GM12875 (cell line): Measurements from ENCODE around the gene ZNF746.
"Not testable (repeated sequence)": the region's sequence is repeated elsewhere in the genome, so short reads cannot be mapped to it uniquely, and the experiment has no call there.

ENCODE experiments used
- H3K4me3 ChIP-seq: one replicate; pipeline ENCODE4 v1.5.1; 2011; ENCODE audit warnings: low read depth, low read length, control low read depth
- TF ChIP-seq, protein P1 (sequence below): IDR thresholded peaks from 2 replicates; pipeline ENCODE4 v1.5.1; 2011; ENCODE audit warnings: low read depth, mild to moderate bottlenecking, control low read depth, inconsistent platforms, low read length, moderate library complexity, borderline replicate concordance; ENCODE audit not compliant: insufficient read depth

The ZNF746 gene

DNA sequence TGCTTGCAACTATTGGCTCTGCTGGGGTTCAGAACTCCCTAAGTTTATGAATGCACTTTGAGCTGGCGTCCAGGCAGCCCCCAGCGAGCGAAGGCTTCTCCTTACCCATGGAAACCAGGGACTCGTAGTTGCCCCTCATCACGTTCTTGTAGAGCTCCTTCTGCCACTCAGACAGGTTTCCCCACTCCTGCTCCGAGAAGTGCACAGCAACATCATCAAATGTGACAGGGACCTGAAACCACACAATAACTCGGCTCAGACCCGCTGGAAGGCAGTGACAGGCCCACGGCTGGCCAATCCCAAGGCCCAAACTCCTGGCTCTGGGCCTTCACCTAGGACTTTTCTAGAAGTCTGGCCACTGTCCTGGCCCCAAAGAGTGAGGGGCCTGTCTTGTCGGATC is 43.6 kb downstream of the ZNF746 start:
- TF ChIP-seq, protein P1, sequence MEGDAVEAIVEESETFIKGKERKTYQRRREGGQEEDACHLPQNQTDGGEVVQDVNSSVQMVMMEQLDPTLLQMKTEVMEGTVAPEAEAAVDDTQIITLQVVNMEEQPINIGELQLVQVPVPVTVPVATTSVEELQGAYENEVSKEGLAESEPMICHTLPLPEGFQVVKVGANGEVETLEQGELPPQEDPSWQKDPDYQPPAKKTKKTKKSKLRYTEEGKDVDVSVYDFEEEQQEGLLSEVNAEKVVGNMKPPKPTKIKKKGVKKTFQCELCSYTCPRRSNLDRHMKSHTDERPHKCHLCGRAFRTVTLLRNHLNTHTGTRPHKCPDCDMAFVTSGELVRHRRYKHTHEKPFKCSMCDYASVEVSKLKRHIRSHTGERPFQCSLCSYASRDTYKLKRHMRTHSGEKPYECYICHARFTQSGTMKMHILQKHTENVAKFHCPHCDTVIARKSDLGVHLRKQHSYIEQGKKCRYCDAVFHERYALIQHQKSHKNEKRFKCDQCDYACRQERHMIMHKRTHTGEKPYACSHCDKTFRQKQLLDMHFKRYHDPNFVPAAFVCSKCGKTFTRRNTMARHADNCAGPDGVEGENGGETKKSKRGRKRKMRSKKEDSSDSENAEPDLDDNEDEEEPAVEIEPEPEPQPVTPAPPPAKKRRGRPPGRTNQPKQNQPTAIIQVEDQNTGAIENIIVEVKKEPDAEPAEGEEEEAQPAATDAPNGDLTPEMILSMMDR, result no peak
- H3K4me3 ChIP-seq, result no peak overlapping the region

DNA sequence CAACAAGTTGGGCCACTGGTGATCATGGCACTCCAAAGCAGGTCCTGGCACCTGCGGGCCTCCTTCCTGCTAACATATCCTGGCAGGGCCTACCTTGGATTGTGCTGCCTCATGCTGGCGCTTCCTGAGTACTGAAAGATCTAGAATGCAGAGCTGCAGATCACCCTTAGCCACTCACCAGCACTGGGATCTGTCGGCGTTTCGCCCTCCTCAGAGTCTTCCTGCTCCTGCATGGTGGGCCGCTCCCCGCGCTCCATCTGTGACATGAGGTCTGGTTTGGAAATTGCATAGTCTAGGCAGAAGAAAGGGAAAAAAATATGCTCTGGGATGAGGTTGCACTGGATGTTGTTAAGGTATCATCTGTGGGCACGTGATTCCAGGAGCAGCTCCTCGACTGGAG is 46.8 kb downstream of the ZNF746 start:
- H3K4me3 ChIP-seq, result no peak overlapping the region
- TF ChIP-seq, protein P1, result no peak

DNA sequence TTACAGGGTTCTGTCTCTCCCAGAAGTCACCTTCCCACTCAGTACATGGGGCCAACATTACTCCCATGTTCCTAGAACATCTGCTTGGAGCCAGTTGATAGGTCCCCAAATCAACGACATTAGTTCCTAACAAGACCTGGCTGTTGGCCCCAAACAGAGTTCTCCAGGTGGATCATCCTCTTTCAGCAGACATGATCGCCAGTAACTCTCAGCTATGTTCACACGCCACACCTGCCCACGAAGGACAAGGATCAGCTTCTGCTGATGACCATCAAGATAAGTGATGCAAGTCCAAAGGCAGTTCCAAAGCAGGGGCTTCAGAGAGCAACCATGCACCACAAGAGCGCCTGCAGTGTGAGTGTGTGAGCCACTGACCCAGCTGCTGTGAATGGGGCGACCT is 47.7 kb downstream of the ZNF746 start:
- H3K4me3 ChIP-seq, result no peak overlapping the region
- TF ChIP-seq, protein P1, result no peak

DNA sequence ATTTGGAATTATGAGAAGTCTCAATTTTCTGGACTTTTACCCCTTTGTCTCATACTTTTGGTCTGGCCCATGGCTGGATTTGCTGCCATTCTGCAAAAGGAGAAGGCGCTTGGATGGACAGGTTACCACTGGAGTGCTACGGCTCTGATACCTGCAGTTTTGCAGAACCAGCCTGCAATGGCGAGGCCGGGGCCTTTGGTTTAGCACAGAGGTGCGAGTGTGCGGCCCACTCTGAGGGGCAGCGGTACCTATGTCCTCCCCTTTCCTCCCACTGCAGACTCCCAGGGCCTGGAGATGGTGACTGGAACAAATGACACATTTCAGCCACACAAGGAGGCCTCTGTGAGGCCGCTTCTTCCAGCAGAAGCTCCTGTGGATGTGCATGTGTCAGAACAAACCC is 48.6 kb downstream of the ZNF746 start:
- H3K4me3 ChIP-seq, result no peak overlapping the region
- TF ChIP-seq, protein P1, result no peak

DNA sequence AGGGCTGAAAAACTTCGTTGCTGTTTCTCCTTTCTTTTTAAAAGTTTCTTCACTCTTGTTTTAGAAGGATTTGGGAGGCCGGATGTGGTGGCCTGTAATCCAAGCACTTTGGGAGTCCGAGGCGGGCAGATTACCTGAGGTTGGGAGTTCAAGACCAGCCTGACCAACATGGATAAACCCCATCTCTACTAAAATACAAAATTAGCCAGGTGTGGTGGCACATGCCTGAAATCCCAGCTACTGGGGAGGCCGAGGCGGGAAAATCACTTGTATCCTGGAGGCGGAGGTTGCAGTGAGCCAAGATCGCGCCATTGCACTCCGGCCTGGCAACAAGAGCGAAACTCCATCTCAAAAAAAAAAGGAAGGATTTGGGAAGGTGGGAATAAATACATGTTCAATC is 51.6 kb downstream of the ZNF746 start:
- H3K4me3 ChIP-seq, result not testable (repeated sequence)

DNA sequence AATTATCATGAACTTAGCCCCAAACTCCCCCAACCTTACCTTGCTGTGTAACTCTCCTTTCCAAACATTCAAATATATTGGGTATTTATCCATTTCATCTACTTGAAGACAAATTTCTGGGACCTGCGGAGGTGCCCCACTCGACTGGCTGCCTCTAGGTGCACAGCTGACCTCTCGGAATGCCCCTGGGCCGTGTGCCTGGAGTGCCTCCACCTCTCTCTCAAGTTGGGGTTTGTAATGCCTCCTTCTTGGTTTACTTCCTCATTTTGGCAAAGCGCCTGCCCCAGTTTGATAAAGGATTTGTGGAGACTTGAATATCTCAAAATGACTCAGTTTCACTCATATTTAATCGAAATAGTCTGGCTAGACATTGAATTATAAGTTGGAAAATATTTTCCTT is 53.3 kb downstream of the ZNF746 start:
- no peak overlapping the region for H3K4me3 ChIP-seq
- TF ChIP-seq, protein P1, result no peak

DNA sequence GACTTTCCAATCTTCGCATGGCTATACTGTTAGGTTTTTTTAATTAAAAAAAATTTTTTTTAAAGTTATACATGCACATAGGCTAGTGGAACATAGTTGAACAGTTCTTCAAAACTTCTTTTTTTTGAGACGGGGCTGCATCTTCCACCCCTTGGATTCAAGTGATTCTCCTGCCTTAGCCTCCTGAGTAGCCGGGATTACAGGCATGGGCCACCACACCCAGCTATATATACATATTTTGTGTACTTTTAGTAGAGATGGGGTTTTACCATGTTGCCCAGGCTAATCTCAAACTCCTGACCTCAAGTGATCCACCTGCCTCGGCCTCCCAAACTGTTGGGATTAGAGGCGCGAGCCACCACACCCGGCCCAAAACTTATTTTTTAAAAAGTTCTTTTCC is 54.1 kb downstream of the ZNF746 start:
- no peak overlapping the region for H3K4me3 ChIP-seq
- TF ChIP-seq, protein P1, result no peak

DNA sequence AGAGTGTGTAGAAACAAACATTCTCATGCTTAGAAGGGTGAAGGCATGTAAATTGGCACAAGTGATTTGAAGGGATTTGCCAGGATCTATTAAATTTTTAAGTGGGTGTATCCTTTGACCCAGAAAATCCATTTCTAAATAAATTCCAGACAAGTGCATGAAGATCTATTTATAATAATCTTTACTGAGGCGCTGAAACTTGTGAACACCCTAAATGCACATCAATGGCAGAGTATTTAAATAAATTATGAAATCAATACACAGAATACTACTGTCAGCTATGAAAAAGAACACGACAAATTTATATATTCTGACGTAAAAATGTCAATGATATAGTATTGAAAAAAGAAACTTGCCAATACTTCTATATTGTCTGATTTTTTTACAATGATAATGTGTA is 54.7 kb downstream of the ZNF746 start:
- TF ChIP-seq, protein P1, result no peak
- H3K4me3 ChIP-seq, result no peak overlapping the region
